NK-92 (cell line): ENCODE results near the gene MLLT3.
"Not testable (repeated sequence)": the region's sequence is repeated elsewhere in the genome, so short reads cannot be mapped to it uniquely, and the experiment has no call there.

Experiments
- DNase-seq: peaks from one replicate; lab custom pipeline; 2025; ENCODE audit not compliant: unreplicated experiment; lab: John Stamatoyannopoulos, UW

Gene MLLT3

DNA sequence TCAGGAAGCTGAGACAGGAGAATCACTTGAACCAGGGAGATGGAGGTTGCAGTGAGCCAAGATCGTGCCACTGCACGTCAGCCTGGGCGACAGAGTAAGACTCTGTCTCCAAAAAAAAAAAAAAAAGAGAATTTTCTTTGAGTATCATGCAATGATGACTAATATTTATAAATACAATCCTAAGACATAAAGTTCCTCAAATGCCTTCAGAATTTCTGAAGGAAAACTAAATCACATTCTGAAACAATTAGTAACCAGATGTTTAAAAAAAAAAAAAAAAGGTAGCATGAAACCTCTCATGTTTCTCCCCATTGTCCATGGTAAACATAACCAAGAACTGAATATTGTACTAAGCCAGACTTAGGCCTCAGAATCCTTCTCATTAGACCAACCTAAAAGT lies 23.1 kb downstream of the MLLT3 start:
- DNase-seq, result no peak

DNA sequence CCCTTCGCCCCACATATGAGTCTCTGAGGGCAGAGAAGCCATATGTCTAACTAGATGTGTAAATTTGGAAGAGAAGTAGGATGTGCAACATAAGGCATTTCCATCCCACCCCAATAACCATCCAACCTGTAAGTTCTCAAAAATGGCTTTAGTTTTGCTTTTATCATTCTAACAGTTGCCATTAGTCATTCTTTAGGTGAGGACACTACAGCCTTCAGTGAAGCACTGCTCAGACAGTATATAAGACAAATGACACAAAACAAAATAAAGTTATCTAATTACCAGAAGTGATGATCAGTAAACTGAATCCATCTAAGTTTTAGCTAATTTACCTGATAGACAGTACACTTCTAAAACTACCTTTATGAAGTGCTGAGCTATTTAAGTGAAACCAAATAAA lies 23.9 kb downstream of the MLLT3 start:
- DNase-seq, result no peak

DNA sequence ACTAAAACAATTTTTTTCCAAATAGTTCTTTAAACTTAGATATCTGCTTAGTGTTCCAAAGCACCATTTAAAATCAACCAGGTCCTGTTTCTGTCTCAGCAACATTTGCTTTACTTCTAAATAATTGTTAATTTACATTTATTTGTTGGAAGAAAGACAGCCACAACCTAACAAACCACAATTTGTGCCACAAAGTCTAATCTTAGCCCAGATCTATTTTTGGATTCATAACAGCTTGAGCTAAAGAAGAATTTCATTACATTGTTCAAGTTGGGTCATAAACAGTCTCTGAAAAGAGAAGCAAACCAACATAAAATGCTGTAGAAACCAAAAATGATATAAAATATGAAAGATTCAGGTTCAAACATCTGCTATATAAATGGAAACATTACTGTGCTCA lies 24.4 kb downstream of the MLLT3 start:
- no peak for DNase-seq

DNA sequence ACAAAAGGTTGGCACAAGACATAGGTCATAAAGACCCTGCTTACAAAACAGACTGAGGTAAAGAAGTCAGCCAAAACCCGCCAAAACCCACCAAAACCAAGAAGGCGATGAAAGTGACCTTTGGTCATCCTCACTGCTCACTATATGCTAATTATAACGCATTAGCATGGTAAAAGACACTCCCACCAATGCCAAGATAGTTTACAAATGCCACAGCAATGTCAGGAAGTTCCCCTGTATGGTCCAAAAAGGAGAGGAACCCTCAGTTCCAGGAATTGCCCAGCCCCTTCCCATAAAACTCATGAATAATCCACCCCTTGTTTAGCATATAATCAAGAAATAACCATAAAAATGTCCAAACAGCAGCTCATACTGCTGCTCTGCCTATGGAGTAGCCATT lies 27.7 kb downstream of the MLLT3 start:
- DNase-seq, result no peak

DNA sequence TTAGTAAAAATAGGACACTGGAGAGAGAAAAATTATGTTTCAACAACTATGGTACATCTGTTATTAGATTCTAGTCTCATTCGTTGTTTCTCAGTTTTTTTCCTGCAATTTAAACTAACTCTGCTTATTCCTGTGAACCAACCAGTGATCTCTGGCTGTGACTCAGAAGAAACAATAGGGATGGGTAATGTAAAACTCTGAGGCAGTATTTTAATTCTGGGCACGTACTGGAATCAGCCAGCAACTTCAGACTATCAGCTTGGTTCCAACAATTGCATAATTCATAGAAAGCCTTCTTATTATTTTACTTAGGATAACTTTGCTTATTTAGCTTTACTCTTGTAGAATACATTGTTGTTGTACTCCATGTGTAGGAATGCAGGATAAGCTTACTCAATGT lies 28.8 kb downstream of the MLLT3 start:
- DNase-seq, result no peak

DNA sequence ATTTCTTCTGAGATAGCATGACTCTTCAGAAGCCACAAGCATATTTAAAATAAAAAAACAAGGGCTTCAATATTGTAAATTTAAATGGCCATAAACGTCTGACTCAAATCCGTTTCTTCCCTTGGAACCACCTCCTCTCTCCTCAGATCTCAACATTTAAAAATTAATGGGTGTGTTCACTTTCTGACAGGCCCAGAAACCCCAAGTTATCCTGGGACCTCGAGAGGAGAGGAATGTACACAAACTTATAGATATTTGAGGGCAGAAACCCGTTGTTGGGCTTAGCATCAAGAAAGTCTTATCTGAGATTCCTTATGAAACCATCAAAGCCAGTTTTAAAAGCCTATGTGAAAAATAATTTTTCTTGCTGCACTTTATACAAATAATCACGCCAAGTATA lies 29.2 kb downstream of the MLLT3 start:
- no peak for DNase-seq

DNA sequence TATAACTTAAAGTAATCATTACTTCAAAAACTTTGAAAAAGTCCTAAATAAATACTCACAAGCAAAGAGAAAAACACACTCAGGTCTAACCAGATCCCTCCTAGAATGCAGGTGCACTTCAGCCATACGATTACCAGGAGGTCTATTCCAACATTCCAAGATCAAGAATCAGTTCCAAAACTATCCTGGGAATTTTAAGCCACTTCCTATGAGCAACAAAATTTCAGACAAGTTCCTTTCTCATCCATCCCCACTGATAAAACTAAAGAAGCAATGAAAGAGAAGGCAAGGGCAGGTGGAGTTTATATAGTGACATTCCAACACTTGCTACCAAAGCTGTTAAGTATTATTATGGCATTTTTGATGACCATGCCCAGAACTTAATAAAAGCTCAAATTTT lies 29.6 kb downstream of the MLLT3 start:
- no peak for DNase-seq

DNA sequence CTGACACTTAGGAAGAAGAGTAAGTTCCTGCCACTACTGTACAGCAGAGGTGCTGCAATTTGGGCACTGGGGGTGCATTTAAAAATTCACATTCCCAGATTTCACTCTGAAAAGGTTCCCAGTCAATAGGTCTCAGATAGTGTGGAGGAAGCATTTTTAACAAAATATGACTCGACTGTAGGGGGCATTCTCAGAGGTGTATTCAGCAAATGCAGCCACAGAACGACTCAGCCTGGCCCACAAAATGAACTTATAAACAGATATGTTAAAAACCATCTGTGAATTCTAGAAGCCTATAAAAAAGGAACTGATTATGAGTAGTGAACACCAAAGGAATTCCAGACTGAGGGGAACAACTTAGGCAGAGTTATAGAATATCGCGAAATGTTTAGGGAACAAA lies 31.1 kb downstream of the MLLT3 start:
- DNase-seq, result no peak

DNA sequence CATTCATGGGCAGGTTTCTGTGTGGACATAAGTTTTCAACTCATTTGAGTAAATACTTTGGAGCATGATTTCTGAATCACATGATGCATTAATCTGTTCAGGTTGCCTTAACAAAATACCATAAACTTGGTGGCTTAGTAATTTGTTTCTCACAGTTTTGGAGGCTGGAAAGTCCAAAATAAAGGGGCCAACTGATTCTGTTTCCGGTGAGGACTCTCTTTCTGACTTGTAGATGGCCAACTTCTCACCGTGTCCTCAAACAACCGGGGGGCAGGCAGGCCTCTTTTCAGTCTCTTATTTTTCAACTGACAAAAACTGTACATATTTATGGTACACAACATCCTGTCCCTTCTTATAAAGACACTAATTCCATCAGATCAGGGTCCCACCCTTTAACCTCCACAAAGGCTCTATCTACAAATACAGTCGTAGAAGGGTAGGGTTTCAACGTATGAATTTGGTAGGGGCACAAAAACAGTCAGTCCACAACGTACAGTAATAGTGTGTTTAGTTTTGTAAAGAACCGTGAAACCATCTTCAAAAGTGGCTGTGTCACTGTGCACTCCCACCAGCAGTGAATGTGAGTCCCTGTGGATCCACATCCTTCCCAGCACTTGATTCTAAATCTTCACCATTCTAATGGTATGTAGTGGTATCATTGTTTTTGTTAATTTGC lies 37.2 kb downstream of the MLLT3 start:
- no peak for DNase-seq

DNA sequence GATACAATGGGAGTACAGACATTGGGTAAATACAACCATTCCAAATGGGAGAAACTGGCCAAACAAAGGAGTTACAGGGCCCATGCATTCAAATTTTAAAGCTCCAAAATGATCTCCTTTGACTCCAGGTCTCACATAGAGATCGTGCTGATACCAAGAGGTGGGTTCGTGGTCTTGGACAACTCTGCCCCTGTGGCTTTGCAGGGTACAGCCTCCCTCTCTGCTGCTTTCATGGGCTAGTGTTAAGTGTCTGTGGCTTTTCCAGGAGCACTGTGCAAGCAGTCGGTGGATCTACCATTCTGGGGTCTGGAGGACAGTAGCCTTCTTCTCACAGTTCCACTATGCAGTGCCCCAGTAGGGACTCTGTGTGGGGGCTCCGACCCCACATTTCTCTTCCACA lies 39.2 kb downstream of the MLLT3 start:
- not testable (repeated sequence) for DNase-seq

DNA sequence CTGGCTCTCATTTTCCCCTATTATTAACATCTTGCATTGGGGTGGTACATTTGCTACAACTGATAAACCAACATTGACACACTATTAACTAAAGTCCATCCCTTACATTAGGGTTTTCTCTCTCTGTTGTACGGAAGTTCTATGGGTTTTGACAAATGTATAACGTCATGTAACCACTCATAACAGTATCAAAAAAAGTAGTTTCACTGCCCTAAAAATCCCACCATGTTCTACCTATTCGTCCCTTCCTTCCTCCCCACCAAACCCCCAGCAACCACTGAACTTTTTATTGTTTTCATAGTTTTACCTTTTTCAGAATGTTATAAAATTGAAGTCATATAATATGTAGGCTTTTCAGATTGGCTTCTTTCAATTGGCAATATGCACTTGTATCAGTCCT lies 40.1 kb downstream of the MLLT3 start:
- no peak for DNase-seq

DNA sequence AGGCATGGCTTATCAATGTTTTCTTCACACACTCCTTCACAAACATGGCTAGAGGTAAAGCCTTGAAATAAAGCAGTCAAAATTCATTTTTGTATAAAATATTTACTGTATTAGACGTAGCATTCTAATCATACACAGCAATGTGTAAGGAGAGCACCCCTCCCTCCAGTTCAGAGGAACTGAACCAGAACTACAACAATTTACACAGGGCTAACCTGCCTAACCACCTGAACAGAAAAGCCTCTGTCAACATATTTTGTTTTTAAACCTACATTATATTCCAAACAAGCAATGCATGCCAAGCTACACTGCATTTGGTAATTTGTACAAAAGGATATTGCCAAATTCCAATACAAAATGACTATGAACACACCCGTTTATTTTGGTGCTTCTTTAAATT lies 41.6 kb downstream of the MLLT3 start:
- DNase-seq, result no peak

DNA sequence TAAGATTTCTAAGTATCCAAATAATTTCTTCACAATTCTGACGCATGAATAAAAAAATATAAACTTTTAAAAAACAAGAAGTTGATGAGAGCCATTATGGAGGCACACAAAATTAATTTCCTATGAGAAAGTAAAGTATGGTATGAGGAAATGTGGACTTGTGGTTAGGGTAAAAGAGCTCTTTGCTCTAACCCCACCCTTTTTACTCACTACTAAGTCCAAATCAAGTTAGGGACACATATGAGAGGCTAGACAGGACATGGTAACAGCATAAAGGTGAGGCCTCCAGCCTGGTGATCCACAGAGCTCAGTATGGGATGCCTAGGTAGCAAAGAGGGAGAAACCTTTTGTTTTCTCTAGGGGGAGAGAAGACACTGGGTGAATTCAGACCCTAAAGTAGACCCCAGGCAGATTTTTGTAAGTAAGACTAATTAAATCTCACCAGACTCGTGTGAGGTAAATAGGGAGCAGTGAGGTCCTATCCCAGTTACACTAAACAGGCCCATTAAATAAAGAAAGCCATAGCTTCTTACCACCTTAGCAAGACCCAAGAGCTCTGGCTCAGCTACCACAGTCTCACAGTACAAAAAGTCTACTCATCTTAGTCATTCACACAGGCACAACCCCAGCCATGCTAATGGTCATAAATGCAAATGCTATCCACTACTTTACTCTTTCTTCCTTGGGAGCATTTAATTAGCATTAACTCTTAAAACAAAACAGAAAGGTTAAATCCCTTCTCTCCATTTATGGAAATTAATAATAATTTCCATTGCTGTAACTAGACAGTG lies 42.6 kb downstream of the MLLT3 start:
- no peak for DNase-seq

DNA sequence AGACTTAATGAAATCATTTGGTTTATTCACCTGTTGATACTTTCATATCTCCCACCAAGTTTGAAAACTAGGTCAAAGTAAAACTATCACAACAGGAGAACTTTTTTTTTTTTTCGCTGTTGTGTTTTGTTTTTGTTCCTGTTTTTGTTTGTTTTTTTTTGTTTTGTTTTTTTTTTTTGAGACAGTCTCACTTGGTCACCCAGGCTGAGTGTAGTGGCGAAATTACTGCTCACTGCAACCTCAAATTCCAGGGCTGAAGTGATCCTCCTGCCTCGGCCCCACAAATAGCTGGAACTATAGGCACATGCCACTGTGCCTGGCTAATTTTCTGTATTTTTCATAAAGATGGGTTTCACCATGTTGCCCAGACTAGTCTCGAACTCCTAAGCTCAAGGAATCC lies 49.3 kb downstream of the MLLT3 start:
- DNase-seq, result no peak

DNA sequence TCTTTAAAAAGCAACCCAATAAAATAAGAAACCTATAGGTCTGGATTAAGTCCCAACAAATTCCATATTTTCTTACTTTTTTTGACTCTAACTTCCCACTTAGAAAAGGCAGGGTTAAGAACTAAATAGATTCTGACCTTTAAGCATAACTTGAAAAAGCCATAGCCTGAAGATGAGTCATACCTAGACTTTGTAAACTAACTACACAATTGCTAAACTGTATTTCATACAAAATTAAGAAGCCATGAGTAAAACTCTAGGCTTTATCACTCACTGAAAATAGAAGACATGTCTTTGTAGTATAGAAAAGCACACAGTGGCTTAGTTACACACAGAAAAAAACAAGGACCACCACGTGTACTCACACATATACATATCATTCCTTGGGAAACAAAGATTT lies 51.5 kb downstream of the MLLT3 start:
- no peak for DNase-seq

DNA sequence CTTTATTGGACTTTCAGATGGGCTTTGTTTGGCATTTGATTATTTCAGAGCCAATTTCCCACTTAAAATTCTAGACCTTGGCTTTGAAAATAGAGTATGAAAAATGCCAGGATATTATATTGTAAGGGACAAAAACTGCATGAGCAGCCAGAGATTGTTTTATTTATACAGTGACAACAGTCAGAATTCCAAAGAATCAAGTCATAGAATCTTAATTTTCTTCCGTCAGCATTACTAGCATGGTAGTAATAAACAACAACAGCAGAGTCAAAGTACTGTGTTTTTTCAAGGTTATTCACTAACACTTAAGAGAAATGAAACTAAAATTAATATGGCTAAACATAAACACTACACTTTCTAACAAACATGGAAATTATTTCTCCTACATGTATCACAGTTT lies 52.2 kb downstream of the MLLT3 start:
- DNase-seq, result no peak

DNA sequence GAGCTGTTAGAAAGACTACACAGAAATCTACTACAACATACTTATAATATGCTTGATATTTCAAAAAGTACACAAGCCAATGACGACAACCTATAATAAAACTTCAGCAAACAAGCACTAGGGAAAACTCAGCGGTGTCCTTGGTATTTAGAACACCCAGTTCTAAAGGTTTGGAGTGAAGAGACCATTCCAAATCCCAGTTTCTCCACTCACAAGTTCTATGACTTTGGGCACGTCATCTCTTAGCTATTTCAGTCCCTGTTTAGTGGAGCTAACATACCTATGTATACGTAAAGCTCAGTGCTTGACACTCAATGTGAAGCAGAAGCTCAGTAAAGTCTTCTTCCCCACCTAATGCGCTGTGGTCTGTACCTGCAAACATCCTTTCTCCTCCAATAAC lies 52.8 kb downstream of the MLLT3 start:
- DNase-seq, result no peak

DNA sequence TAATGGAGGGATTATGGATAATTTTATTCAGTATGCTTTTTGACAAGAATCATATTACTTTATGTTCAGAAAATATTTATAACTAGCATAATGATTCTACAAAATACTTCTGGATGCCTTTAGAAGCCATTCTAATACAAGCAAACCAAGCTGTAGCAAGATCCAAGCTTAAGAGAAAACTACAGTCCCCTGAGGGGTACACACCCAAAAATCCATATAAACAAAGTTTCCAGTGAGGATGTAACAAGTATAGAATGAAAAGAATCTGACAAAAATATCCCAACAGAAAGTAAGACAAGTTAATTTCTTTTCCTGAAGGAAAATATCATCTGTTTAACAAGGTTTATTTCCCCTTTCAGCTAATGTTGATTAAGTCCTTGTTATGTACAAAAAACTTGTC lies 53.9 kb downstream of the MLLT3 start:
- DNase-seq, result no peak

DNA sequence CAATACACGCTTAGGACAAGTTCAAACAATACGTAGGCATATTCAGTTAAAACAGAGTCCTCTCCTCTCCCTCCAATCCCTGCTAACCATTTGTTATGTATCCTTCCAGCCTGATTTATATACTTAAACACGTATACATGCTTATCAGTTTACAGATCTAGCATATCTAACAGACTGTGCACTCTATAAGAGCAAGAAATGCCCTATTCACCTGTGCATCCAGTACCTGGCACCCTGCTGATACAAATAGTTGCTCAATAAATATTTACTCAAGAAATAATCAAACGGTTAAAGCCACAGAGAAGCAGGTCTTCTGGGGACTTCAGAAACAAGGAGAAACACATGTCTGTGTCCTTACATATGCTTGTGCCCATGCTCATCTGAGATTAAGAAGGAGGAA lies 55.9 kb downstream of the MLLT3 start:
- DNase-seq, result no peak

DNA sequence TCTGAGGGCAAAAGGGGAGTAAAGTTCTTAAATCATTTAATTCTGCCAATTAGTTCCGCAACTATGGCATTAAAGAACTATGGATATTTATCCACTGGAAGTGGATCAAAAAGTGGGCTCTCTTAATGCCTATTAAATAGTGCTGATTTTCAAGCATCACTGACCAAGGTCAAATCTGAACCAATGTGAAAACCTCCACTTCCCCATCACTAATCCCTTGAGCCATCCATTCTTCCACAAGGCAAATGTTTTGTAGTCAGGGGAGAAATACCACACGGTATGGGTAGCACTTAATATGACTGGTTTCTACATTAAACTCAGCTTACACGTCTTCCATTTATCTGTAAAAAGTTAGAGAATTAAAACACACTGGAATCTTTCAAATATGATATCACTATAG lies 57.6 kb downstream of the MLLT3 start:
- no peak for DNase-seq

DNA sequence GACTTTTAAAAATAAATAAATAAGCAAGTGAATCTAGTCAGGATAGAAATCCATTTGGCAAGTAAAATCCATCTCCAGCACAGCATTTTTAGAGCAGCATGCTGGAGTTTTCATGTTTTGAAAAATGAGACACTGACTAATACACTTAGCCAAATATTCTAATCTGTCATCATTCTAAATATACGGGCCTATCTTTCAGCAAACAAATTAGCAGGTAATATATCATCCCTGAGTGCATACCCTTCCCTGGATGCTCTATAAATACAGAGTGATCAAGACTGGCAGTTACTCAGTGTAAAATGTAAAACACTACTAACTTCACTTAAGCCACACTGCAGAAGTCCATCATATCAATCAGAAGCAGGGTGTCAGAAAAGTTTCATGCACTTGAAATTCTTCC lies 58.4 kb downstream of the MLLT3 start:
- no peak for DNase-seq

DNA sequence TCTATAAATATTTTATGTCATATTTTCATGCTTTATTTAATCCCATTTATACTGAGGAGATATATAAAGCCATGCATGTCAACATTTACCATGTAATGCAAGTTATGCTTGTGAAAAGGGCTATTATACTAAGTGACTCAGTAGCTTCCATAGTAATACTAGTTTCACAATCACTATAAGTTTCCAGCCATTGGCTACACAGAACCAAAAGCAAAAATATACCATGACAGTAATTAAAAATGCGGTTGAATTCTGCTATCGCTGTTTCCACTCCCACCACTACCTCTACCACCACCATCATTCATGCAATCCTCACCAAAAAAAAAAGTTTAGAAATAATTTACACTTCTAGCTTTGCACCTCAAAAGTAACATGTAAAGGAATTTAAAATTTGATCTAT lies 60.2 kb downstream of the MLLT3 start:
- DNase-seq, result no peak

DNA sequence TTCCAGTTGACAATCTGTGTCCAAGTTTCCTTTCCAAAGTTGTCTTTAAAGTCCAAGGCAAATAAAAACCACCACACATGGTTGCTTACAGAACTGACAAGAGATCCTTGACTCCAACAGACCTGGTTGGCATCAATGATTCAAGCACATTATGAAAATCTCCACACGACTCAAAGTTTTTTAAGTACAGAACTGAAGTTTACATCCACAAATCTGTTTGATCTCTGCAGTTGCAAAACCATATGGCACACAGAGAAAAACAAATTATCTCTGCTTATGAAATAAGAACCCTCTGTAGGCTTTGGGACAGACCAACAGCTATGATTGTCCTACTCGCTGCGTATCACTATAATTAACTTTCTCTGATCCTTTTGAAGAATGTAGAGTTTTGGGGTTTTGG lies 60.8 kb downstream of the MLLT3 start:
- no peak for DNase-seq
